HG03280 (cell line): ENCODE measurements around the gene RSPH1.

Experiments used
- ATAC-seq: cut with Tn5 transposase; IDR thresholded peaks from one replicate; pipeline ENCODE4 v1.9.1; 2021; ENCODE audit warnings: mild to moderate bottlenecking, moderate library complexity; ENCODE audit not compliant: unreplicated experiment

The RSPH1 gene

GRCh38 chr21:42467140-42467983, 28.7 kb downstream of the RSPH1 start:
- ATAC-seq, result peak; percentile 35

- no peak for ATAC-seq
Measured at GRCh38 chr21:42466700-42467099, 29.3 kb downstream of the RSPH1 start.

GRCh38 chr21:42465803-42466127, 30.3 kb downstream of the RSPH1 start:
- no peak for ATAC-seq

GRCh38 chr21:42465008-42465802, 30.8 kb downstream of the RSPH1 start:
- no peak for ATAC-seq

- no peak for ATAC-seq
Measured at GRCh38 chr21:42463861-42464515, 32.0 kb downstream of the RSPH1 start.

- no peak for ATAC-seq
Measured at GRCh38 chr21:42461881-42462877, 33.8 kb downstream of the RSPH1 start.

GRCh38 chr21:42461185-42461520, 34.9 kb downstream of the RSPH1 start:
- no peak for ATAC-seq

- ATAC-seq, result no peak
Measured at GRCh38 chr21:42460391-42461184, 35.4 kb downstream of the RSPH1 start.

GRCh38 chr21:42459546-42460215, 36.3 kb downstream of the RSPH1 start:
- no peak for ATAC-seq

- no peak for ATAC-seq
Measured at GRCh38 chr21:42459082-42459460, 37.0 kb downstream of the RSPH1 start.

GRCh38 chr21:42456457-42456856, 39.6 kb downstream of the RSPH1 start:
- ATAC-seq, result no peak

- ATAC-seq, result no peak
Measured at GRCh38 chr21:42455754-42456440, 40.1 kb downstream of the RSPH1 start.

GRCh38 chr21:42455196-42455595, 40.8 kb downstream of the RSPH1 start:
- ATAC-seq, result no peak

- ATAC-seq, result no peak
Measured at GRCh38 chr21:42454786-42455185, 41.2 kb downstream of the RSPH1 start.

GRCh38 chr21:42453986-42454570, 41.9 kb downstream of the RSPH1 start:
- ATAC-seq, result no peak

- ATAC-seq, result no peak
Measured at GRCh38 chr21:42453224-42453985, 42.6 kb downstream of the RSPH1 start.

- ATAC-seq, result no peak
Measured at GRCh38 chr21:42452401-42453223, 43.4 kb downstream of the RSPH1 start.
